CD4-positive, alpha-beta T cell treated with Interleukin-21 for 1 hour (primary cell): ENCODE measurements around the gene ERI2.
"Not testable (repeated sequence)": the region's sequence is repeated elsewhere in the genome, so short reads cannot be mapped to it uniquely, and the experiment has no call there.

Experiments used
- DNase-seq: peaks from one replicate; pipeline ENCODE4 v3.0.0-alpha.2; 2020

ERI2 gene

DNA sequence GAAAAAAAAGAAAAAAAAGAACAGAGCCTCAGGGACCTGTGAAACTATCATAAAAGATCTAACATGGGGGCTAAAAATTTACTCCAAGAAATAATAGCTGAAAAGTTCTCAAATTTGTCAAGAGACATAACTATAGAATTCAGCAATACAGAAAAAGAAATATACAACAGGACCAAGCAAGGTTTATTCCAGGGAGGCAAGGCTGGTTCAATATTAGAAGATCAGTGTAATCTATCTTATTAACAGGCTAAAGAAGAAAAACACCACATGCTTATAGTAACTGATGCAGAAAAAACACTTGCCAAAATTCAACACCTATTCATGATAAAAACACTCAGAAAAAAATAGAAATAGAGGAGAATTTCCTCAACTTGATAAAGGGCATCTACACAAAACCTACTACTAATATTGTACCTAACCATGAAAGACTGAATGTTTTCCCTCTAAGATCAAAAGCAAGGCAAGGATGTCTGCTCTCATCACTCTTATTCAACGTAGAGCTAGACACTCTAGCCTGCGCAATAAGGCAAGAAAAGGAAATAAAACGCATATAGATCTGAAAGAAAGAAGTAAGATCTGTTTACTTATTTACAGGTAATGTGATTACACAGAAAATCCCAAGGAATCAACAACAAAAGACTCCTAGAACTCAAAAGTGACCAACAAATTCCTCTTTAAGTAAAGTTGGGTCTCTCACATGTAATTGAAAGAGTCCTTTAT is 43.7 kb downstream of the ERI2 start:
- DNase-seq = no peak

DNA sequence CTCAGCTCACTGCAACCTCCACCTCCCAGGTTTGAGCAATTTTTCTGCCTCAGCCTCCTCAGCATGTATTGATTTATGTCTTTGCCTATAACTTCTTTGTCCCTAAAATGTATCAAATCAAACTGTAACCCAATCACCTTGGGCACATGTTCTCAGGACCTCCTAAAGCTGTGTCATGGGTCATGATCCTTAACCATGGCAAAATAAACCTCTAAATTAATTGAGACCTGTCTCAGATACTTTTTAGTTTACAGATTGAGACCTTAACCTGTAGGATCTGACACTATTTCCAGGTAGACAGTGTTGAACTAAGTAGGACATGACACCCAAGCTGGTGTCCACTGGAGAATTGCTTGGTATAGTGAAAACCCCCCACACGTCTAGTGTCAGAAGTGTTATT is 45.1 kb downstream of the ERI2 start:
- no peak for DNase-seq

DNA sequence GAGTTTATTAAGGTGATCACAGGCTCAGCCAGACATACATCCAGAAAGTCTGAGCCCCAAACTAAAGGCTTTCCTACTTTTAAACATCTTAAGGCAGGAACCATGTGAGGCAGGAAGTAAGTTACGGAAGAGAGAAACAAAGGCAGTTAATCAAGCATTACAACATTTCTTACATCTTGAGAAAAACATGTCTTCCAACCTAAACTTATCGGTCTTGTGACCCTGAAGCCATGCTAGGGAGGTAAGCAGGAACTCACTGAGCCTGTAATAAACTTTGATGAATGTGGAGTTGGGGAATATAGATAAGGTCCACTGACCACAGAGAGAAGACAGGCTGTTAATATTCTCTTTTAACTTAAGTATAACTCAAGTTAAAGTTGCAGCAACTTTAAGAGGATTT is 45.9 kb downstream of the ERI2 start:
- no peak for DNase-seq

DNA sequence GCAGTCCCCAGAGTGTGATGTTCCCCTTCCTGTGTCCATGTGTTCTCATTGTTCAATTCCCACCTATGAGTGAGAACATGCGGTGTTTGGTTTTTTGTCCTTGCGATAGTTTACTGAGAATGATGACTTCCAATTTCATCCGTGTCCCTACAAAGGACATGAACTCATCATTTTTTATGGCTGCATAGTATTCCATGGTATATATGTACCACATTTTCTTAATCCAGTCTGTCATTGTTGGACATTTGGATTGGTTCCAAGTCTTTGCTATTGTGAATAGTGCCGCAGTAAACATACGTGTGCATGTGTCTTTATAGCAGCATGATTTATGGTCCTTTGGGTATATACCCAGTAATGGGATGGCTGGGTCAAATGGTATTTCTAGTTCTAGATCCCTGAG is 50.5 kb downstream of the ERI2 start:
- DNase-seq = not testable (repeated sequence)

DNA sequence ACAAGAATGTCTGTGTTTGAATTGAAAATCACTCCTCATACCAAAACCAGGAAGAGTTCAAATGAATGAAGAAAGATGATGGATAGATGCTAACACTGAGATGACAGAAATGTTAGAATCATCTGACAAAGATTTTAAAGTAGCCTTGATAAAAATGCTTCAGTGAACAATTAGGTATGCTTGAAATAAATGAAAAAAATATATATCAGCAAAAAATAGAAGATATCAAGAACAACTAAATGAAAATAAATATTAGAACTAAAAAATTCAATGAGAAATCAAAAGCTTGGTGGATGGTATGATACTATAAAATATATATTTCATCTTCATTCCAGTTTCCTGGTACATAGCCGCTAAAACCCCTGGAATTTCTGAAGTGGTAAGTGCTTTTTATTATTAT is 51.0 kb downstream of the ERI2 start:
- DNase-seq = no peak

DNA sequence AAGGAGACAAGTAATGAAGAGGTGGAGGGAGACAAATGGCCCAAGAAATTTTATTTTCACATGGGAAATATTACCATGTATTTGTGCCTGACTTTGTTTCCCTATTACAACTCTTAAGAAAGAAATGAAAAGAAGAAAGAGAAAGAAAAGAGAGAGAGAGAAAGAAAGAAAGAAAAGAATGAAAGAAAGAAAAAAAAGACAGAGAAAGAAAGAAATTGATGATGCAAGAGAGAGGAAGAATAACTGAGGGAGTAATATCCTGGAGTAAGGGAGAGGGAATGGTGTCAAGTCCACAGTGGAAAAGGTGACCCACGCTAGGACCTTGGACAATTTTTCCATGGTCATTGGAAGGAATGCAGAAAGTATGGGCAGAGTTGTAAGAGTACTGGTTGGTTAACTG is 52.5 kb downstream of the ERI2 start:
- no peak for DNase-seq

DNA sequence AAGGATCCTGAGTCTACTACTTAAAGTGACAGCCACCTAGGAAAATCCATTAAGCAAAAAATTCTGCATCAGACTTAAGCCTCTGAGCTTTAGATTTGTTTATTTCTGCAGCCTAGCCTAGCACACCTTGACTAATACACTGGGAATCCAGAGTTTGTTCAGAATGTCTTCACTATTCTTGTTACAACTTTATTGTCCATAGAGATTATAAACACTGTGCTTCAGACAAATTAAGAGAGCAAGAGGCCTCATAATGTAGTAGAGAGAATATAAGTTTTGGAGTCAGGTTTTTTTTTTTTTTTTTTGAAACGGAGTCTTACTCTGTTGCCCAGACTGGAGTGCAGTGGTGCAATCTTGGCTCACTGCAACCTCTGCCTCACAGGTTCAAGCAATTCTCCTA is 55.7 kb downstream of the ERI2 start:
- DNase-seq = no peak

DNA sequence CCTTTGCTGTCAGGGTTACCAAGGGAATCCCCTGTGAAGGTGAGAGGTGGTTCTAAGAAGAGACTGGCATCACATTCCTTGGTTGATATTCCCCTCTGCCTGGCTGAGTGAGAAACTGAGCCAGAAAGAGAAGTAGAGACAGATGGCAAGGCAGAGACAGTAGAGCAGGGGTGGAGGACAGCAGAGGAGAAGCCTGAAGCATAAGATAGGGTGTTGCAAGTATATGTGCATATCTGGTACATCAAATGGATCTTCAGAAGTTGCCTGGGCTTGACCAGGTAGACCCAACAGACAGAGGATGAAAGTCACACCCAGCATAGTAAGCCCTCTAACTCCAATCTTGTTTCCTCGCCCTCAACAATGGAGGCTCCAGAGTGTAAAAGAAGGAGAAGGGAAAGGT is 56.8 kb downstream of the ERI2 start:
- DNase-seq = no peak

DNA sequence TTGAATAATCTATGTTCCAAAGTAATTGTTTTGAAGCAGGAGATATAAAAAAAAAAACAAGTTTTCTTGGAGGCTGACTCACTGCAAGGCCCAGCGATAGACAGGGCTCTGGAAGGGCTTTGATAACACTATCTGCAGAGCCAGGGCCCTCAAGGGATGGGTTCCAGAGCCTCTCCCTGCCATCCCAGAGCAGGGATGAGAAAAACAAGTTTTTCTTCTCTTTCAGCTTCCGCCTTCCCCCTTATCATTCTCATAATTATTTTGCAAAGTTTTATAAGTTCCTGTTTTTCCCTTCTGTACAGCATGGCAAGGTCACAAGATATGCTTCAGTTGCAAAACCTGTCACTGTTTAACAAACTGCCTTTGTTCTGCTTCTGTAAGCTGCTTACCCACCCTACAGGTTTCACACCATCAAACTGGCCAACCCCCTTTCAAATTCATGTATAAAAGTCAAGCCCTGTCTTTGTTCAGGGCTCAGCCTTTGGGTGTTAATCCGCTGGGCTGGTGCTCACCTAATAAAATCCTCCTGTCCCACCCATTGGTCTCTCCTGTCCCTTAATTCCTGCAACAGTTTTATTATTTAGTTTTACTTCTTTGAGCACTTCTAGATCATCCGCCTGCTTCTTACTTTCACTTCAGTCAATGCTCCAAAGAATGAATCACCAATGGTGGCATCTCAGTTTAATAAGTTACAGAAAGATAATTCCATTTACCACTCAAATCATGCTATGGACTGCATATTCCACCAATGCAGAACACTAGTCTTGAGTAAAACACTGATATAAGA is 59.0 kb downstream of the ERI2 start:
- no peak for DNase-seq

DNA sequence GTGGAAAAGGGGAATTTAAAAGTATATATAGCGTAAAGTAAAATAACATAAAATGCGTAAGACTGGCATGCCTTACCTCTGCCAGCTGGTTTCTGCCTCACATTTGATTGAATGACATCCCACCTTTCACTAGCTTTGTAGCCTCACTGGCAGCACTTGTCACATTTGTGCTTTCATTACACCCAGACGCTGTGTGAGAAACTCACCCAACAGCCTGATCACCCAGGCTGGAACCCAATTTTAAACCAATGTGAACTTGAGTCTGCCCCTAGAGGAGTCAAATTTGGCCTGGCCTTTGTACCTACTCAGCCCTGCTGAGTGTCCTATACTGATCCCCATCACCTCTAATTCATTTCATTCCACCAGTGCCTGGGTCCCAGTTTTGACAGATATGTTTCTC is 59.8 kb downstream of the ERI2 start:
- no peak for DNase-seq
